H9 (cell line): Measurements from ENCODE around the gene PREX1. TPM values are rescaled to one million over a fixed set of nuclear protein-coding genes. Genes with fewer than 3 reads are reported as not detected.

ENCODE experiments used
- DNase-seq: peaks from one replicate; pipeline ENCODE4 v3.0.0-alpha.2; 2017
- H2AFZ ChIP-seq: one replicate; pipeline ENCODE4 v1.6.1; 2013; ENCODE audit warnings: mild to moderate bottlenecking, low read length, control low read depth, moderate library complexity
- H2AK5ac ChIP-seq: 2 replicates; pipeline ENCODE4 v1.6.1; 2013; ENCODE audit warnings: low read length, control low read depth, mixed read lengths; ENCODE audit not compliant: insufficient read length
- H2BK120ac ChIP-seq: one replicate; pipeline ENCODE4 v1.6.1; 2013; ENCODE audit warnings: low read depth, mild to moderate bottlenecking, low read length, control low read depth, inconsistent platforms; ENCODE audit not compliant: poor library complexity, severe bottlenecking
- H2BK12ac ChIP-seq: 2 replicates; pipeline ENCODE4 v1.6.1; 2013; ENCODE audit warnings: low read length, control low read depth, mixed read lengths, low read depth; ENCODE audit not compliant: insufficient read length
- H2BK15ac ChIP-seq: 2 replicates; pipeline ENCODE4 v1.6.1; 2013; ENCODE audit warnings: low read depth, low read length, control low read depth
- H2BK20ac ChIP-seq: one replicate; pipeline ENCODE4 v1.6.1; 2013; ENCODE audit warnings: low read depth, mild to moderate bottlenecking, low read length, control low read depth, inconsistent platforms; ENCODE audit not compliant: poor library complexity, severe bottlenecking
- H2BK5ac ChIP-seq: 2 replicates; pipeline ENCODE4 v1.6.1; 2013; ENCODE audit warnings: low read length, control low read depth, mixed read lengths; ENCODE audit not compliant: insufficient read length
- H3K14ac ChIP-seq: 2 replicates; pipeline ENCODE4 v1.6.1; 2013; ENCODE audit warnings: low read length, control low read depth; ENCODE audit not compliant: insufficient read depth
- H3K18ac ChIP-seq: 2 replicates; pipeline ENCODE4 v1.6.1; 2013; ENCODE audit warnings: low read depth, mild to moderate bottlenecking, mixed read lengths, low read length, control low read depth; ENCODE audit not compliant: insufficient read length
- H3K23ac ChIP-seq: 2 replicates; pipeline ENCODE4 v1.6.1; 2013; ENCODE audit warnings: low read length, control low read depth, mixed read lengths, low read depth; ENCODE audit not compliant: insufficient read length
- H3K23me2 ChIP-seq: 2 replicates; pipeline ENCODE4 v1.6.1; 2013; ENCODE audit warnings: low read depth, mild to moderate bottlenecking, mixed read lengths, low read length, control low read depth; ENCODE audit not compliant: insufficient read length, poor library complexity, severe bottlenecking
- H3K27ac ChIP-seq: 2 replicates; pipeline ENCODE4 v1.5.1; 2013; ENCODE audit warnings: low read length, control low read depth, mixed read lengths, low read depth; ENCODE audit not compliant: insufficient read length
- H3K27me3 ChIP-seq: 2 replicates; pipeline ENCODE4 v1.6.1; 2013; ENCODE audit warnings: low read length, control low read depth, inconsistent platforms; ENCODE audit not compliant: insufficient read depth
- H3K4ac ChIP-seq: 2 replicates; pipeline ENCODE4 v1.6.1; 2013; ENCODE audit warnings: low read depth, mild to moderate bottlenecking, control low read depth, inconsistent platforms, low read length, moderate library complexity
- H3K4me1 ChIP-seq: 2 replicates; pipeline ENCODE4 v1.6.1; 2013; ENCODE audit warnings: low read length, control low read depth, inconsistent platforms; ENCODE audit not compliant: insufficient read depth
- H3K4me2 ChIP-seq: 2 replicates; pipeline ENCODE4 v1.6.1; 2013; ENCODE audit warnings: low read length, control low read depth, mixed read lengths; ENCODE audit not compliant: insufficient read length, insufficient read depth
- H3K56ac ChIP-seq: 2 replicates; pipeline ENCODE4 v1.6.1; 2013; ENCODE audit warnings: low read depth, mild to moderate bottlenecking, mixed read lengths, low read length, control low read depth; ENCODE audit not compliant: insufficient read length
- H3K79me1 ChIP-seq: 2 replicates; pipeline ENCODE4 v1.6.1; 2013; ENCODE audit warnings: low read depth, mild to moderate bottlenecking, moderate library complexity, low read length, control low read depth, inconsistent platforms; ENCODE audit not compliant: insufficient read depth, poor library complexity, severe bottlenecking
- H3K79me2 ChIP-seq: 2 replicates; pipeline ENCODE4 v1.6.1; 2013; ENCODE audit warnings: low read length, control low read depth, inconsistent platforms; ENCODE audit not compliant: insufficient read depth
- H3K9ac ChIP-seq: 2 replicates; pipeline ENCODE4 v1.6.1; 2013; ENCODE audit warnings: low read length, control low read depth, mixed read lengths; ENCODE audit not compliant: insufficient read length; ENCODE audit errors: extremely low read depth
- H3K9me3 ChIP-seq: one replicate; pipeline ENCODE4 v1.6.1; 2013; ENCODE audit warnings: low read depth, low read length, inconsistent platforms; ENCODE audit not compliant: control insufficient read depth
- H3T11ph ChIP-seq: one replicate; pipeline ENCODE4 v1.6.1; 2013; ENCODE audit warnings: mild to moderate bottlenecking, low read length, control low read depth, inconsistent platforms
- H4K20me1 ChIP-seq: one replicate; pipeline ENCODE4 v1.6.1; 2013; ENCODE audit not compliant: control insufficient read depth, insufficient read length, insufficient read depth
- H4K5ac ChIP-seq: 2 replicates; pipeline ENCODE4 v1.6.1; 2013; ENCODE audit warnings: low read depth, mild to moderate bottlenecking, mixed read lengths, low read length, control low read depth; ENCODE audit not compliant: insufficient read length
- H4K8ac ChIP-seq: replicated peaks from 2 replicates; pipeline ENCODE4 v1.6.1; 2013; ENCODE audit warnings: low read length, control low read depth, mixed read lengths, low read depth; ENCODE audit not compliant: insufficient read length
- H4K91ac ChIP-seq: 2 replicates; pipeline ENCODE4 v1.6.1; 2013; ENCODE audit warnings: low read depth, mild to moderate bottlenecking, moderate library complexity, mixed read lengths, low read length, control low read depth; ENCODE audit not compliant: insufficient read length
- H3K27ac Mint-ChIP-seq, 3 experiments: 2 replicates in 2 of 3; 3 replicates in 1 of 3; pipeline ENCODE4 v1.8.0; 2020 to 2021; ENCODE audit warnings: mixed read lengths in 3 of 3, mild to moderate bottlenecking in 1 of 3, moderate library complexity in 1 of 3
- H3K27me3 Mint-ChIP-seq: 2 replicates; pipeline ENCODE4 v1.8.0; 2021; ENCODE audit warnings: low read depth, mild to moderate bottlenecking, moderate library complexity, mixed read lengths
- H3K36me3 Mint-ChIP-seq, 3 experiments: 2 replicates in 2 of 3; 3 replicates in 1 of 3; pipeline ENCODE4 v1.8.0; 2020 to 2021; ENCODE audit warnings: low read depth in 3 of 3, mixed read lengths in 3 of 3; ENCODE audit not compliant: insufficient read depth in 1 of 3
- H3K4me1 Mint-ChIP-seq, 2 experiments: 2 replicates each; pipeline ENCODE4 v1.8.0; 2020; ENCODE audit warnings: mixed read lengths in 2 of 2
- H3K4me3 Mint-ChIP-seq, 2 experiments: 2 replicates in 1 of 2; 3 replicates in 1 of 2; pipeline ENCODE4 v1.8.0; 2020 to 2021; ENCODE audit warnings: mild to moderate bottlenecking in 2 of 2, mixed read lengths in 2 of 2, moderate library complexity in 1 of 2
- H3K9me3 Mint-ChIP-seq, 2 experiments: 2 replicates in 1 of 2; 3 replicates in 1 of 2; pipeline ENCODE4 v1.8.0; 2020; ENCODE audit warnings: mild to moderate bottlenecking in 2 of 2, mixed read lengths in 2 of 2, moderate library complexity in 1 of 2
- CTCF ChIP-seq: fragments of 200-600 bp; sonication (generic); conservative IDR thresholded peaks from 3 replicates; pipeline ENCODE4 v1.8.0; 2021; ENCODE audit warnings: antibody characterized with exemption, mild to moderate bottlenecking
- WGBS: extraction: QIAGEN DNeasy Blood & Tissue Kit; methylation state at CpG from one replicate; pipeline ENCODE4 v1.1.7; 2013; ENCODE audit warnings: missing lambda C conversion rate, low lambda C conversion rate, mixed read lengths; ENCODE audit not compliant: insufficient read length; ENCODE audit errors: extremely low coverage; 5-methylcytosine and 5-hydroxymethylcytosine counted together
- total RNA-seq: library from RNA; stranded (reverse); gene quantifications from 2 replicates; pipeline ENCODE4 v1.2.1, GENCODE V29; 2021

Gene PREX1
- total RNA-seq, 1 experiment from 2014 or later = 6.6 TPM

GRCh38 chr20:48721324-48722001 is 106.3 kb downstream of the PREX1 start:
- no peak overlapping the region for H2AFZ ChIP-seq
- no peak overlapping the region for H3K27ac ChIP-seq
- no peaks in the 10 kb centered on the region for H3K79me2 ChIP-seq
- no peak overlapping the region for H2AK5ac ChIP-seq
- H2BK12ac ChIP-seq = no peak overlapping the region
- no peak overlapping the region for H3K4me3 Mint-ChIP-seq
- H2BK120ac ChIP-seq = no peak overlapping the region
- no peaks in the 10 kb centered on the region for H3K4me1 ChIP-seq
- no peak overlapping the region for H3K4ac ChIP-seq
- no peak overlapping the region; the same call in 1 of the 2 replicates for H3K14ac ChIP-seq
- no peak overlapping the region for H4K5ac ChIP-seq
- no peak overlapping the region for H2BK5ac ChIP-seq
- no peak overlapping the region for H3K23ac ChIP-seq
- H4K20me1 ChIP-seq = no peaks in the 10 kb centered on the region
- peaks cover 0 to 5% (median 0%) of the 10 kb centered on the region in 3 experiments; a peak in 2 of 7 replicates for H3K36me3 Mint-ChIP-seq
- H4K91ac ChIP-seq = no peak overlapping the region
- DNase-seq = no peak
- no peak overlapping the region for H3K18ac ChIP-seq
- H3K27ac Mint-ChIP-seq = peak overlapping the region in 1 of 3 experiments; percentile 9; a peak in 3 of 7 replicates
- H3K27me3 Mint-ChIP-seq = peaks cover 3% of the 10 kb centered on the region
- H3K9ac ChIP-seq = no peak overlapping the region
- H3K56ac ChIP-seq = no peak overlapping the region
- no peak overlapping the region for H2BK15ac ChIP-seq
- no peak overlapping the region for H2BK20ac ChIP-seq
- H3T11ph ChIP-seq = no peak overlapping the region
- H4K8ac ChIP-seq = no peak overlapping the region
- H3K9me3 ChIP-seq = no peaks in the 10 kb centered on the region
- no peaks in the 10 kb centered on the region for H3K9me3 Mint-ChIP-seq
- no peak for TF ChIP-seq CTCF
- H3K23me2 ChIP-seq = no peaks in the 10 kb centered on the region
- no peaks in the 10 kb centered on the region for H3K27me3 ChIP-seq
- no peak overlapping the region for H3K4me2 ChIP-seq
- H3K79me1 ChIP-seq = no peaks in the 10 kb centered on the region
- WGBS = no CpG with 5 or more reads among the region's 9 CpGs
- H3K4me1 Mint-ChIP-seq = peaks cover 7 to 24% of the 10 kb centered on the region in 2 experiments; a peak in 3 of 4 replicates
